Epidermal melanocyte (primary cell): Measurements from ENCODE around the gene DAB2.
"Not testable (repeated sequence)": the region's sequence is repeated elsewhere in the genome, so short reads cannot be mapped to it uniquely, and the experiment has no call there.

Source experiments
- DNase-seq: peaks from one replicate; pipeline ENCODE4 v3.0.0; 2011; ENCODE audit warnings: low spot score; ENCODE audit not compliant: insufficient read length

The DAB2 gene

GRCh38 chr5:39422036-39422606, 2.7 kb downstream of the DAB2 start:
- DNase-seq, result no peak

- DNase-seq, result no peak
Observed at GRCh38 chr5:39420482-39421145, 4.2 kb downstream of the DAB2 start.

GRCh38 chr5:39419796-39420195, 5.0 kb downstream of the DAB2 start:
- no peak for DNase-seq

- no peak for DNase-seq
Observed at GRCh38 chr5:39417979-39418378, 6.8 kb downstream of the DAB2 start.

- no peak for DNase-seq
Observed at GRCh38 chr5:39415201-39415600, 9.6 kb downstream of the DAB2 start.

- no peak for DNase-seq
Observed at GRCh38 chr5:39414426-39414825, 10.4 kb downstream of the DAB2 start.

- DNase-seq, result no peak
Observed at GRCh38 chr5:39413771-39414170, 11.0 kb downstream of the DAB2 start.

GRCh38 chr5:39412721-39413394, 11.9 kb downstream of the DAB2 start:
- no peak for DNase-seq

- DNase-seq, result no peak
Observed at GRCh38 chr5:39411985-39412384, 12.8 kb downstream of the DAB2 start.

- DNase-seq, result no peak
Observed at GRCh38 chr5:39411061-39411460, 13.7 kb downstream of the DAB2 start.

- DNase-seq, result no peak
Observed at GRCh38 chr5:39409033-39409432, 15.7 kb downstream of the DAB2 start.

- no peak for DNase-seq
Observed at GRCh38 chr5:39405083-39405843, 19.5 kb downstream of the DAB2 start.

- DNase-seq, result not testable (repeated sequence)
Observed at GRCh38 chr5:39403761-39404160, 21.0 kb downstream of the DAB2 start.

GRCh38 chr5:39402140-39402539, 22.6 kb downstream of the DAB2 start:
- not testable (repeated sequence) for DNase-seq

- no peak for DNase-seq
Observed at GRCh38 chr5:39400713-39401578, 23.8 kb downstream of the DAB2 start.

- peak; percentile 54 for DNase-seq
Observed at GRCh38 chr5:39399135-39400036, 25.4 kb downstream of the DAB2 start.

- no peak for DNase-seq
Observed at GRCh38 chr5:39396843-39397242, 27.9 kb downstream of the DAB2 start.

GRCh38 chr5:39395521-39395920, 29.3 kb downstream of the DAB2 start:
- no peak for DNase-seq

- DNase-seq, result no peak
Observed at GRCh38 chr5:39394946-39395345, 29.8 kb downstream of the DAB2 start.

- DNase-seq, result no peak
Observed at GRCh38 chr5:39390945-39391344, 33.8 kb downstream of the DAB2 start.
